Measurements from ENCODE around the gene TPTE. TPM values are rescaled to one million over a fixed set of nuclear protein-coding genes. Genes with fewer than 3 reads are reported as not detected.
"Not testable (repeated sequence)": the region's sequence is repeated elsewhere in the genome, so short reads cannot be mapped to it uniquely, and the experiment has no call there.

The TPTE gene
- polyA plus RNA-seq, 3 donors, result 0.04 TPM; not detected in 2

DNA sequence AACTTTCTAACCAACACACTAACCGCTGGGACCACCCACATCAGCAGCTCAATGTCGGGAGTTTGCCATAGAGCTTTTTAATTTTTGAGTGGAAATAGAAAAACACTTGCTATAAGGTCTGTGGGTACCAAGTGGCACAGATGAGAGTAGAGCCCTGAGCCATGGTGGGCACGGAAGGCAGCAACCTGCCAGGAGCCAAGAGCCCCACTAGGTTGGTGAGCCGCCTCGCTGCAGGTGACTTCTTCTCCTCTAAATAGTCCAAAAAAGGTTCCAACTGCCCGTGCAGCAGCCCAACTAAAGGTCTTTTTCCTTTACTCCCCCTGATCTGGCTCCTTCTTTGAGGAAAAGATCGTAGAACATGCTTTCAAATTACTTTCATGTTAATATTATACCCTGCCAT is 85.7 kb downstream of the TPTE start:
- not testable (repeated sequence) for DNase-seq (ENCODE audit: extremely low read depth in 1 of 11, low read depth in 9 of 11, low spot score in 4 of 11)

GRCh38 chr21:10614285-10614684 is 92.9 kb downstream of the TPTE start:
- DNase-seq (ENCODE audit: extremely low read depth in 1 of 11, low read depth in 9 of 11, low spot score in 4 of 11), result not testable (repeated sequence)

- not testable (repeated sequence) for DNase-seq (ENCODE audit: extremely low read depth in 1 of 11, low read depth in 9 of 11, low spot score in 4 of 11)
Observed at GRCh38 chr21:10616061-10616460, 94.7 kb downstream of the TPTE start.

GRCh38 chr21:10616535-10616934 is 95.2 kb downstream of the TPTE start:
- DNase-seq (ENCODE audit: extremely low read depth in 1 of 11, low read depth in 9 of 11, low spot score in 4 of 11), result no peak

- DNase-seq (ENCODE audit: extremely low read depth in 1 of 11, low read depth in 9 of 11, low spot score in 4 of 11), result not testable (repeated sequence)
Observed at GRCh38 chr21:10617133-10617752, 95.9 kb downstream of the TPTE start.

GRCh38 chr21:10627316-10627863 is 106.0 kb downstream of the TPTE start:
- no peak for DNase-seq (ENCODE audit: extremely low read depth in 1 of 11, low read depth in 9 of 11, low spot score in 4 of 11)

GRCh38 chr21:10629239-10629638 is 107.9 kb downstream of the TPTE start:
- not testable (repeated sequence) for DNase-seq (ENCODE audit: extremely low read depth in 1 of 11, low read depth in 9 of 11, low spot score in 4 of 11)

- not testable (repeated sequence) for DNase-seq (ENCODE audit: extremely low read depth in 1 of 11, low read depth in 9 of 11, low spot score in 4 of 11)
Observed at GRCh38 chr21:10630829-10631228, 109.4 kb downstream of the TPTE start.

GRCh38 chr21:10631316-10631715 is 109.9 kb downstream of the TPTE start:
- DNase-seq (ENCODE audit: extremely low read depth in 1 of 11, low read depth in 9 of 11, low spot score in 4 of 11), result not testable (repeated sequence)

GRCh38 chr21:10638144-10638543 is 116.8 kb downstream of the TPTE start:
- DNase-seq (ENCODE audit: extremely low read depth in 1 of 11, low read depth in 9 of 11, low spot score in 4 of 11), result not testable (repeated sequence)

DNA sequence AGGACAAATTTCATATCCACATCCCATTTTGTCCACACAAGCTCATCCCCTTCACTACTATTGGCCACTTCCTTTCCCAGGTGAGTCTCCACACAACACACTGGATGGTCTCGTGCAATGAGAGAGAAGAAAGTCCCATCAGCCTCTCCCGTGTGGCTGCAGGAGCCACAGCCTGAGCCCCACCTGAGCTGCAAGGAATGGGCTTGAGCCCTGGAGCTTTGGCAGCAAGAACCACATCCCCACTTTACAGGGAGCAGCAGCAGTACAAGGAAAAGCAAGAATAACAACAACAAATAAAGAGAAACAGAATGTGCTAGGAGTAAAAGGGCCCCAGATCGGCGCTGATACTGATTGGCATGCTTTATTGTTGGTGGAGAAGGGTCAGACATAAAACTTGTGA is 117.7 kb downstream of the TPTE start:
- no peak for DNase-seq (ENCODE audit: extremely low read depth in 1 of 11, low read depth in 9 of 11, low spot score in 4 of 11)

GRCh38 chr21:10639746-10640145 is 118.4 kb downstream of the TPTE start:
- not testable (repeated sequence) for DNase-seq (ENCODE audit: extremely low read depth in 1 of 11, low read depth in 9 of 11, low spot score in 4 of 11)

GRCh38 chr21:10640446-10640845 is 119.1 kb downstream of the TPTE start:
- no peak for DNase-seq (ENCODE audit: extremely low read depth in 1 of 11, low read depth in 9 of 11, low spot score in 4 of 11)

DNA sequence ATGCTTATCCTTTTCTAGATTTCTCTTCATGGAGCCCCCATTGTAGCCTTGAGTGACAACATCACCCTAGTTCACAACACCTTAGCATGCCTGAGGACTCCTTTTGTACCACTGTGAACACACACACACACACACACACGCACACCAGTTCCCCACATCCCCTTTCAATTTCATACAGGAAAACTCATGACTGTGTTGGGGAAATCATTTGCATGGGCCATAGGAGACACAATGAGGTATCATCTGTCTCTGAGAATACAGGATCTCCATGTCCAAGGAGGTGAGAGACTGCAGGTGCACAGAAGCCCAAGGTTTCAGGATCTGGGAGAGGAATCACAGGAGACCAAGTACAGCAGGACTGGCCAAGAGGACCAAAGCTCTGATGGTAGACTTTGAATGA is 119.7 kb downstream of the TPTE start:
- DNase-seq (ENCODE audit: extremely low read depth in 1 of 11, low read depth in 9 of 11, low spot score in 4 of 11), result no peak

- not testable (repeated sequence) for DNase-seq (ENCODE audit: extremely low read depth in 1 of 11, low read depth in 9 of 11, low spot score in 4 of 11)
Observed at GRCh38 chr21:10645667-10646066, 124.3 kb downstream of the TPTE start.

- DNase-seq (ENCODE audit: extremely low read depth in 1 of 11, low read depth in 9 of 11, low spot score in 4 of 11), result not testable (repeated sequence)
Observed at GRCh38 chr21:10649350-10650149, 128.2 kb downstream of the TPTE start.

- not testable (repeated sequence) for DNase-seq (ENCODE audit: extremely low read depth in 1 of 11, low read depth in 9 of 11, low spot score in 4 of 11)
Observed at GRCh38 chr21:10650297-10650696, 128.9 kb downstream of the TPTE start.
